RWPE1 (cell line): ENCODE results near the gene COX4I1.

Experiments used
- CTCF ChIA-PET: fragments of 350-600 bp; sonication (Branson Sonifier 250); formaldehyde crosslinking; extraction: SDS; loops from one replicate; lab custom pipeline; 2021; lab: Yijun Ruan, JAX
- POLR2A ChIA-PET: fragments of 400-600 bp; formaldehyde crosslinking; extraction: SDS; loops from one replicate; lab custom pipeline; 2020; ENCODE audit warnings: antibody characterized with exemption; ENCODE audit not compliant: low non-redundant PET; lab: Yijun Ruan, JAX
- DNase-seq: peaks from one replicate; pipeline ENCODE4 v3.0.0; 2012; ENCODE audit warnings: low spot score
- H3K27ac ChIP-seq: fragments of 450-650 bp; 2 replicates; pipeline ENCODE4 v1.5.1; 2017
- CTCF ChIP-seq: fragments of 450-650 bp; conservative IDR thresholded peaks from 2 replicates; pipeline ENCODE4 v1.5.1; 2017; ENCODE audit warnings: low read depth, mild to moderate bottlenecking

The COX4I1 gene

GRCh38 chr16:85752511-85753420, 46.7 kb upstream of the COX4I1 start:
- peak; percentile 49 for DNase-seq
- ChIA-PET CTCF (interaction anchor here (0.8 to 1.4 kb wide), 2 partner anchors 35 to 77 kb away, joined by 4 to 6 read pairs; no protein-coding TSS in a partner anchor), POLR2A (interaction anchor here (0.6 kb wide), 1 partner anchor 11 kb away, joined by 3 read pairs; no protein-coding TSS in a partner anchor)
- H3K27ac ChIP-seq, result peak overlapping the region; percentile 99
- 0 out of 2 replicates have a peak, but pooled peaks have one; percentile 10 for TF ChIP-seq CTCF

- TF ChIP-seq CTCF, result no peak
- no peak for DNase-seq
- peak overlapping the region; percentile 99 for H3K27ac ChIP-seq
- ChIA-PET CTCF (interaction anchor here (0.6 to 1.0 kb wide), 4 partner anchors 24 to 1640 kb away, joined by 3 to 4 read pairs (median 3); no protein-coding TSS in a partner anchor), POLR2A (no interaction called here)
These were observed 45.9 kb upstream of the COX4I1 start for GRCh38 chr16:85753559-85753958.

GRCh38 chr16:85753976-85754375, 45.5 kb upstream of the COX4I1 start:
- ChIA-PET CTCF (interaction anchor here (0.6 to 1.0 kb wide), 4 partner anchors 24 to 1639 kb away, joined by 3 to 4 read pairs (median 3); no protein-coding TSS in a partner anchor), POLR2A (no interaction called here)
- peak overlapping the region; percentile 99 for H3K27ac ChIP-seq
- TF ChIP-seq CTCF, result no peak
- DNase-seq, result no peak

GRCh38 chr16:85754413-85754812, 45.1 kb upstream of the COX4I1 start:
- DNase-seq, result no peak
- ChIA-PET CTCF (interaction anchor here (1.0 kb wide), 1 partner anchor 23 kb away, joined by 3 read pairs; no protein-coding TSS in a partner anchor), POLR2A (no interaction called here)
- H3K27ac ChIP-seq, result peak overlapping the region; percentile 99
- TF ChIP-seq CTCF, result no peak

- peak overlapping the region; percentile 99 for H3K27ac ChIP-seq
- CTCF ChIA-PET, result interaction anchor here (0.7 kb wide), 1 partner anchor 81 kb away, joined by 4 read pairs; no protein-coding TSS in a partner anchor
- no peak for DNase-seq
- no peak for TF ChIP-seq CTCF
- POLR2A ChIA-PET, result no interaction called here
These were observed 43.3 kb upstream of the COX4I1 start for GRCh38 chr16:85755929-85756768.
